Caco-2 (cell line): Measurements from ENCODE around the gene LIMCH1. TPM values are rescaled to one million over a fixed set of nuclear protein-coding genes. Genes with fewer than 3 reads are reported as not detected.

Experiments
- BruUV-seq: library from RNA; stranded (reverse); fragments of 400-500 nt; replicated peaks from 2 replicates; lab custom pipeline; 2021; lab: Mats Ljungman, UMichigan
- CTCF ChIA-PET: fragments of 300-600 bp; sonication (Branson Sonifier 250); formaldehyde crosslinking; loops from one replicate; lab custom pipeline; 2022; ENCODE audit warnings: antibody characterized with exemption; lab: Charles Lee
- POLR2A ChIA-PET: fragments of 300-600 bp; sonication (Branson Sonifier 250); formaldehyde crosslinking; loops from one replicate; lab custom pipeline; 2022; ENCODE audit warnings: antibody characterized with exemption; lab: Charles Lee
- DNase-seq, 2 experiments: peaks; one replicate each; pipeline versions ENCODE4 v3.0.0 to v3.0.0-alpha.2; 2020 to 2022
- H3K27me3 ChIP-seq: replicated peaks from 2 replicates; pipeline ENCODE4 v1.6.0; 2011; ENCODE audit warnings: low read length; ENCODE audit not compliant: control insufficient read depth, insufficient read depth
- H3K36me3 ChIP-seq: 2 replicates; pipeline ENCODE4 v1.5.1; 2011; ENCODE audit warnings: low read length; ENCODE audit not compliant: control insufficient read depth, insufficient read depth
- H3K4me1 ChIP-seq: fragments of 250-450 bp; sonication (Bioruptor Pico); 2 replicates; pipeline ENCODE4 v1.5.1; 2020; ENCODE audit warnings: mild to moderate bottlenecking
- H3K4me3 ChIP-seq: 2 replicates; pipeline ENCODE4 v1.5.1; 2011; ENCODE audit warnings: low read depth, mild to moderate bottlenecking, control low read depth, low read length
- H3K9me3 ChIP-seq: fragments of 250-450 bp; sonication (Bioruptor Pico); 2 replicates; pipeline ENCODE4 v1.5.1; 2020; ENCODE audit warnings: mild to moderate bottlenecking, moderate library complexity
- H3K27ac Mint-ChIP-seq: one replicate; pipeline ENCODE4 v1.8.0; 2022; ENCODE audit warnings: mixed read lengths; ENCODE audit not compliant: unreplicated experiment
- H3K27me3 Mint-ChIP-seq: one replicate; pipeline ENCODE4 v1.8.0; 2022; ENCODE audit warnings: mixed read lengths; ENCODE audit not compliant: insufficient read depth, unreplicated experiment
- H3K36me3 Mint-ChIP-seq: one replicate; pipeline ENCODE4 v1.8.0; 2022; ENCODE audit warnings: mild to moderate bottlenecking, mixed read lengths; ENCODE audit not compliant: insufficient read depth, unreplicated experiment
- H3K4me1 Mint-ChIP-seq: one replicate; pipeline ENCODE4 v1.8.0; 2022; ENCODE audit warnings: low read depth, mixed read lengths; ENCODE audit not compliant: unreplicated experiment
- H3K4me3 Mint-ChIP-seq: one replicate; pipeline ENCODE4 v1.8.0; 2022; ENCODE audit warnings: mild to moderate bottlenecking, moderate library complexity, mixed read lengths; ENCODE audit not compliant: unreplicated experiment
- H3K9me3 Mint-ChIP-seq: one replicate; pipeline ENCODE4 v1.8.0; 2022; ENCODE audit warnings: mixed read lengths; ENCODE audit not compliant: unreplicated experiment
- CTCF ChIP-seq, 2 experiments: fragments of 200-600 bp in 1 of 2; IDR thresholded peaks; 1 replicate in 1 of 2; 2 replicates in 1 of 2; pipeline versions ENCODE4 v1.5.1 to v1.8.0; 2011 to 2022; ENCODE audit warnings: antibody characterized with exemption in 1 of 2, control low read depth in 1 of 2, inconsistent platforms in 1 of 2, low read depth in 1 of 2, low read length in 1 of 2, mild to moderate bottlenecking in 1 of 2, moderate library complexity in 1 of 2; ENCODE audit not compliant: insufficient read depth in 1 of 2, severe bottlenecking in 1 of 2, unreplicated experiment in 1 of 2
- intact Hi-C: fragments of 100-400 bp; cut with micrococcal nuclease; formaldehyde crosslinking; loops from one replicate; pipeline ENCODE4 v1.10.0; 2022; ENCODE audit not compliant: unreplicated experiment
- total RNA-seq: library from RNA; stranded (reverse); gene quantifications from 2 replicates; pipeline ENCODE4 v1.2.3, GENCODE V29; 2022

LIMCH1 gene
- total RNA-seq, 1 experiment from 2014 or later: 8.4 TPM

GRCh38 chr4:41556526-41556925 is 18.6 kb downstream of the LIMCH1 start:
- Mint-ChIP-seq H3K4me3 (no peak overlapping the region), H3K4me1 (no peaks in the 10 kb centered on the region), H3K36me3 (no peaks in the 10 kb centered on the region), H3K9me3 (no peaks in the 10 kb centered on the region), H3K27ac (no peak overlapping the region), H3K27me3 (peaks cover 5% of the 10 kb centered on the region)
- no peak for DNase-seq
- BruUV-seq: no TSS peak
- intact Hi-C loops: no loop called here
- Histone ChIP-seq H3K9me3 (no peaks in the 10 kb centered on the region), H3K4me1 (no peaks in the 10 kb centered on the region), H3K4me3 (no peak overlapping the region), H3K36me3 (no peaks in the 10 kb centered on the region), H3K27me3 (no peaks in the 10 kb centered on the region)
- ChIA-PET CTCF (no interaction called here), POLR2A (no interaction called here)
- TF ChIP-seq CTCF (IDR thresholded peaks at IDR 0.05; ENCODE audit: insufficient read depth in 1 of 2, low read depth in 1 of 2, low read length in 1 of 2, severe bottlenecking in 1 of 2, unreplicated experiment in 1 of 2): no peak

GRCh38 chr4:41559940-41560516 is 22.1 kb downstream of the LIMCH1 start:
- ChIA-PET CTCF (no interaction called here), POLR2A (no interaction called here)
- no peaks in the 10 kb centered on the region for H3K36me3 Mint-ChIP-seq
- no peak overlapping the region for H3K27ac Mint-ChIP-seq
- DNase-seq: no peak
- no peaks in the 10 kb centered on the region for H3K27me3 ChIP-seq
- no peaks in the 10 kb centered on the region for H3K4me1 Mint-ChIP-seq
- no peaks in the 10 kb centered on the region for H3K4me1 ChIP-seq
- H3K4me3 Mint-ChIP-seq: no peak overlapping the region
- no peak overlapping the region for H3K4me3 ChIP-seq
- peaks cover 5% of the 10 kb centered on the region for H3K27me3 Mint-ChIP-seq
- TF ChIP-seq CTCF (IDR thresholded peaks at IDR 0.05; ENCODE audit: insufficient read depth in 1 of 2, low read depth in 1 of 2, low read length in 1 of 2, severe bottlenecking in 1 of 2, unreplicated experiment in 1 of 2): no peak
- BruUV-seq: no TSS peak
- intact Hi-C loops: no loop called here
- H3K9me3 ChIP-seq: no peaks in the 10 kb centered on the region
- H3K9me3 Mint-ChIP-seq: no peaks in the 10 kb centered on the region
- H3K36me3 ChIP-seq: no peaks in the 10 kb centered on the region

GRCh38 chr4:41561244-41561643 is 23.3 kb downstream of the LIMCH1 start:
- CTCF ChIA-PET: no interaction called here
- BruUV-seq: no TSS peak
- no peak overlapping the region for H3K27ac Mint-ChIP-seq
- Histone ChIP-seq H3K36me3 (no peaks in the 10 kb centered on the region), H3K4me3 (no peak overlapping the region), H3K27me3 (no peaks in the 10 kb centered on the region), H3K4me1 (no peaks in the 10 kb centered on the region), H3K9me3 (no peaks in the 10 kb centered on the region)
- no peaks in the 10 kb centered on the region for H3K36me3 Mint-ChIP-seq
- no peak for DNase-seq
- POLR2A ChIA-PET: no interaction called here
- H3K4me3 Mint-ChIP-seq: no peak overlapping the region
- TF ChIP-seq CTCF (IDR thresholded peaks at IDR 0.05; ENCODE audit: insufficient read depth in 1 of 2, low read depth in 1 of 2, low read length in 1 of 2, severe bottlenecking in 1 of 2, unreplicated experiment in 1 of 2): no peak
- H3K27me3 Mint-ChIP-seq: peaks cover 5% of the 10 kb centered on the region
- intact Hi-C loops: no loop called here
- H3K9me3 Mint-ChIP-seq: no peaks in the 10 kb centered on the region
- H3K4me1 Mint-ChIP-seq: no peaks in the 10 kb centered on the region
